MCF 10A (cell line): ENCODE data around the gene DLL4. TPM values are rescaled to one million over a fixed set of nuclear protein-coding genes. Genes with fewer than 3 reads are reported as not detected.

Experiments used
- BruUV-seq: library from RNA; stranded (reverse); fragments of 400-500 nt; replicated peaks from 2 replicates; lab custom pipeline; 2021; lab: Mats Ljungman, UMichigan
- CTCF ChIA-PET: fragments of 300-600 bp; sonication (Branson Sonifier 250); formaldehyde crosslinking; extraction: SDS; loops from one replicate; lab custom pipeline; 2021; ENCODE audit warnings: antibody characterized with exemption, inconsistent platforms; lab: Yijun Ruan, JAX
- POLR2A ChIA-PET: fragments of 300-600, 350-650 bp; sonication (Branson Sonifier 250); formaldehyde crosslinking; extraction: SDS; loops from one replicate; lab custom pipeline; 2020; ENCODE audit warnings: antibody characterized with exemption, inconsistent platforms; lab: Yijun Ruan, JAX
- DNase-seq: peaks from one replicate; pipeline ENCODE4 v3.0.0-alpha.2; 2018; ENCODE audit not compliant: unreplicated experiment
- H3K27ac Mint-ChIP-seq: one replicate; pipeline ENCODE4 v1.8.0; 2022; ENCODE audit warnings: mild to moderate bottlenecking, low read depth, mixed read lengths; ENCODE audit not compliant: unreplicated experiment
- H3K27me3 Mint-ChIP-seq: one replicate; pipeline ENCODE4 v1.8.0; 2022; ENCODE audit warnings: mixed read lengths; ENCODE audit not compliant: insufficient read depth, unreplicated experiment
- H3K36me3 Mint-ChIP-seq: one replicate; pipeline ENCODE4 v1.8.0; 2022; ENCODE audit warnings: mild to moderate bottlenecking, moderate library complexity, mixed read lengths; ENCODE audit not compliant: insufficient read depth, unreplicated experiment
- H3K4me1 Mint-ChIP-seq: one replicate; pipeline ENCODE4 v1.8.0; 2022; ENCODE audit warnings: mixed read lengths; ENCODE audit not compliant: insufficient read depth, unreplicated experiment
- H3K4me3 Mint-ChIP-seq: one replicate; pipeline ENCODE4 v1.8.0; 2022; ENCODE audit warnings: mild to moderate bottlenecking, moderate library complexity, mixed read lengths; ENCODE audit not compliant: unreplicated experiment
- H3K9me3 Mint-ChIP-seq: one replicate; pipeline ENCODE4 v1.8.0; 2022; ENCODE audit warnings: mixed read lengths; ENCODE audit not compliant: unreplicated experiment
- intact Hi-C: fragments of 100-400 bp; cut with micrococcal nuclease; formaldehyde crosslinking; loops from 2 replicates; pipeline ENCODE4 v1.14.1; 2022
- total RNA-seq: library from RNA; stranded (reverse); gene quantifications from 2 replicates; pipeline ENCODE4 v1.2.3, GENCODE V29; 2022
- TF ChIP-seq, protein P1 (sequence below): fragments of 200-600 bp; IDR thresholded peaks from one replicate; pipeline ENCODE4 v1.8.0; 2022; ENCODE audit warnings: antibody characterized with exemption, mild to moderate bottlenecking; ENCODE audit not compliant: unreplicated experiment

The DLL4 gene
- total RNA-seq, 1 experiment from 2014 or later: not detected

GRCh38 chr15:40932156-40932555 lies 3.0 kb downstream of the DLL4 start:
- intact Hi-C loops: no loop called here
- Mint-ChIP-seq H3K36me3 (no peaks in the 10 kb centered on the region), H3K4me1 (peaks cover 13% of the 10 kb centered on the region), H3K4me3 (no peak overlapping the region), H3K9me3 (no peaks in the 10 kb centered on the region), H3K27me3 (peaks cover 45% of the 10 kb centered on the region), H3K27ac (no peak overlapping the region)
- ChIA-PET POLR2A (no interaction called here), CTCF (interaction anchor here (0.7 to 6.1 kb wide), 4 partner anchors 10 to 252 kb away, joined by 3 to 48 read pairs (median 4); no protein-coding TSS in a partner anchor)
- no peak for DNase-seq
- BruUV-seq: no TSS peak
- TF ChIP-seq, protein P1, sequence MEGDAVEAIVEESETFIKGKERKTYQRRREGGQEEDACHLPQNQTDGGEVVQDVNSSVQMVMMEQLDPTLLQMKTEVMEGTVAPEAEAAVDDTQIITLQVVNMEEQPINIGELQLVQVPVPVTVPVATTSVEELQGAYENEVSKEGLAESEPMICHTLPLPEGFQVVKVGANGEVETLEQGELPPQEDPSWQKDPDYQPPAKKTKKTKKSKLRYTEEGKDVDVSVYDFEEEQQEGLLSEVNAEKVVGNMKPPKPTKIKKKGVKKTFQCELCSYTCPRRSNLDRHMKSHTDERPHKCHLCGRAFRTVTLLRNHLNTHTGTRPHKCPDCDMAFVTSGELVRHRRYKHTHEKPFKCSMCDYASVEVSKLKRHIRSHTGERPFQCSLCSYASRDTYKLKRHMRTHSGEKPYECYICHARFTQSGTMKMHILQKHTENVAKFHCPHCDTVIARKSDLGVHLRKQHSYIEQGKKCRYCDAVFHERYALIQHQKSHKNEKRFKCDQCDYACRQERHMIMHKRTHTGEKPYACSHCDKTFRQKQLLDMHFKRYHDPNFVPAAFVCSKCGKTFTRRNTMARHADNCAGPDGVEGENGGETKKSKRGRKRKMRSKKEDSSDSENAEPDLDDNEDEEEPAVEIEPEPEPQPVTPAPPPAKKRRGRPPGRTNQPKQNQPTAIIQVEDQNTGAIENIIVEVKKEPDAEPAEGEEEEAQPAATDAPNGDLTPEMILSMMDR: no peak

DNA sequence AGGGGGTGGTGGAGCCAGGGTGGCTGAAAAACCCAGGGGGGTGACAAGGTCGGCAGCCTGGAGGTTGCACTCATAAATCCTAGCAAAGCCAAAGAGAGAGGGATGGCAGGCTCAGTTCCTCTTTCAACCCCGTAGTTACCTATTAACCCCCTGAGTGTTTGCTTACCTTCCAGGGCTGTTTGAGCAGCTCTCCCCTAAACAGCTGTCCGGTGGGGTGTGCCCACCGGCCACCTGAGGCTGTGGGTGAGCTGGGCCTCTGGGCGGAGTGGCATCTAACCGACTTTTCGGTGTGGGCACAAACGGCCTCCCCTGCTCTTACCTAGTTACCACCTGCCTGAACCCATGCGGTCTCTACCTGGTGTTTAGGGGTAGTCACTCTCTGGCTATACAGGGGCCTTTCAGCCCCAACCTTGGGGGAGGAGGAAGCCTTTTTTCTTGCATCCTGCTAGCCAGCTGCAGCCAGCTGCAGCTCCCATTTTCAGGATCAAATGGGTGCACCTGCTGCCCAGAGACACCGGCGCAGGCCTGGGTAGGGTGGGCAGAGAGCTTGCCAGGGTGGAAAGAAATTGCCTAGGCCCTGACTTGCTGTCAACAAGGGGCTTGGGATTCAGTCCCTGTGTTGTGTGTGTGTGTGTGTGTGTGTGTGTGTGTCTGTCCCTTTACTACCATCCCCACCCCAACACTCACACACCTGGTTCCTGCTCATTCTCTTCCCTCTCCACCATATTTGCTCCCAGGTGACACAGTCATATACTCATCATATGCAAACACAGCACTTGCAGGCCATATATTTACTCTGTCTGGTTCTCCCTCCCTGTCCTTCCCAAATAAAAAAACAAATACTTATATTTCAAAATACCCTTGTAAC lies 3.7 kb downstream of the DLL4 start:
- no peak overlapping the region for H3K4me3 Mint-ChIP-seq
- ChIA-PET POLR2A (no interaction called here), CTCF (interaction anchor here (1.1 to 6.1 kb wide), 2 partner anchors 9 to 14 kb away, joined by 4 to 48 read pairs; no protein-coding TSS in a partner anchor)
- no peak overlapping the region for H3K27ac Mint-ChIP-seq
- peaks cover 37% of the 10 kb centered on the region for H3K27me3 Mint-ChIP-seq
- peaks cover 15% of the 10 kb centered on the region for H3K4me1 Mint-ChIP-seq
- TF ChIP-seq, protein P1: no peak
- no peak for DNase-seq
- intact Hi-C loops: no loop called here
- peaks cover under 1% of the 10 kb centered on the region for H3K36me3 Mint-ChIP-seq
- no peaks in the 10 kb centered on the region for H3K9me3 Mint-ChIP-seq
- BruUV-seq: no TSS peak

GRCh38 chr15:40933517-40933902 lies 4.4 kb downstream of the DLL4 start:
- Mint-ChIP-seq H3K4me3 (no peak overlapping the region), H3K27me3 (peaks cover 31% of the 10 kb centered on the region), H3K4me1 (peaks cover 17% of the 10 kb centered on the region), H3K9me3 (no peaks in the 10 kb centered on the region), H3K36me3 (peaks cover 5% of the 10 kb centered on the region), H3K27ac (no peak overlapping the region)
- no peak for DNase-seq
- ChIA-PET POLR2A (no interaction called here), CTCF (interaction anchor here (6.1 kb wide), 1 partner anchor 8 kb away, joined by 48 read pairs; no protein-coding TSS in a partner anchor)
- no TSS peak for BruUV-seq
- intact Hi-C loops: no loop called here
- TF ChIP-seq, protein P1: no peak

DNA sequence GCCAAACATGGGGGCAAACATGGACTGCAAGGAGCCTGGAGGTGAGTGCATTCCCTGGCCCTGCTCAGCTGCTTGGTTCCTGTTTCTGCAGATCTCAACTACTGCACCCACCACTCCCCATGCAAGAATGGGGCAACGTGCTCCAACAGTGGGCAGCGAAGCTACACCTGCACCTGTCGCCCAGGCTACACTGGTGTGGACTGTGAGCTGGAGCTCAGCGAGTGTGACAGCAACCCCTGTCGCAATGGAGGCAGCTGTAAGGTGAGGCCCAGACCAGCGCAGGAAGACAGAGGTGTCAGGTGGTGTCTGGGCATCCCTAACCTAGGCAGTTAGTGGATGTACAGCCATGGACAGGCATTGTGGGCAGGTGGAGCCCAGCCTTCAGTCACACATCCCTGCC lies 5.3 kb downstream of the DLL4 start:
- peaks cover 5% of the 10 kb centered on the region for H3K36me3 Mint-ChIP-seq
- no TSS peak for BruUV-seq
- no peak overlapping the region for H3K27ac Mint-ChIP-seq
- H3K4me1 Mint-ChIP-seq: peaks cover 13% of the 10 kb centered on the region
- H3K9me3 Mint-ChIP-seq: no peaks in the 10 kb centered on the region
- H3K4me3 Mint-ChIP-seq: no peak overlapping the region
- ChIA-PET CTCF (interaction anchor here (1.5 kb wide), 1 partner anchor 88 kb away, joined by 5 read pairs; no protein-coding TSS in a partner anchor), POLR2A (no interaction called here)
- DNase-seq: no peak
- peaks cover 22% of the 10 kb centered on the region for H3K27me3 Mint-ChIP-seq
- TF ChIP-seq, protein P1: no peak
- intact Hi-C loops: no loop called here
